ENCODE results near the gene CLCNKA.
"Not testable (repeated sequence)": the region's sequence is repeated elsewhere in the genome, so short reads cannot be mapped to it uniquely, and the experiment has no call there.

GRCh38 chr1:16061989-16062686 is 40.3 kb downstream of the CLCNKA start:
- not testable (repeated sequence) for TF ChIP-seq CTCF, POLR2A (IDR thresholded peaks at IDR 0.05)

Measured in right lobe of liver (tissue), 4 donors.